ENCODE results near the gene PRKG2. TPM values are rescaled to one million over a fixed set of nuclear protein-coding genes. Genes with fewer than 3 reads are reported as not detected.

Gene PRKG2
- total RNA-seq, 1 experiment from 2014 or later: not detected

GRCh38 chr4:81197864-81198524, 17.0 kb downstream of the PRKG2 start:
- no TSS peak for BruUV-seq (replicated peaks)
- TF ChIP-seq CTCF (conservative IDR thresholded peaks at IDR 0.05; ENCODE audit: low read depth, low read length): no peak
- no peak for TF ChIP-seq EZH2 (IDR thresholded peaks at IDR 0.05; ENCODE audit: borderline replicate concordance, low read depth, low read length, poor library complexity, severe bottlenecking)
- intact Hi-C loops (cut with micrococcal nuclease; ENCODE audit: unreplicated experiment): no loop called here
- Histone ChIP-seq H3K4me1 (ENCODE audit: insufficient read depth, low read length, poor library complexity, severe bottlenecking) (no peaks in the 10 kb centered on the region), H3K4me3 (ENCODE audit: low read depth, low read length, poor library complexity, severe bottlenecking) (no peak overlapping the region), H3K27ac (ENCODE audit: low read depth, low read length, poor library complexity, severe bottlenecking) (no peak overlapping the region), H3K27me3 (replicated peaks; ENCODE audit: insufficient read depth, low read depth, low read length, poor library complexity) (no peaks in the 10 kb centered on the region), H3K36me3 (ENCODE audit: insufficient read depth, low read length, poor library complexity, severe bottlenecking) (no peaks in the 10 kb centered on the region), H3K9me3 (ENCODE audit: low read depth, low read length, poor library complexity, severe bottlenecking) (no peaks in the 10 kb centered on the region)
- ChIA-PET POLR2A (ENCODE audit: low non-redundant PET) (no interaction called here), CTCF (no interaction called here)
- peak; percentile 3 for DNase-seq (ENCODE audit: low spot score)

GRCh38 chr4:81196126-81196650, 18.8 kb downstream of the PRKG2 start:
- CTCF ChIA-PET: no interaction called here
- no peaks in the 10 kb centered on the region for H3K9me3 ChIP-seq (ENCODE audit: low read depth, low read length, poor library complexity, severe bottlenecking)
- H3K4me3 ChIP-seq (ENCODE audit: low read depth, low read length, poor library complexity, severe bottlenecking): no peak overlapping the region
- no peaks in the 10 kb centered on the region for H3K36me3 ChIP-seq (ENCODE audit: insufficient read depth, low read length, poor library complexity, severe bottlenecking)
- intact Hi-C loops (cut with micrococcal nuclease; ENCODE audit: unreplicated experiment): no loop called here
- no peaks in the 10 kb centered on the region for H3K4me1 ChIP-seq (ENCODE audit: insufficient read depth, low read length, poor library complexity, severe bottlenecking)
- POLR2A ChIA-PET (ENCODE audit: low non-redundant PET): no interaction called here
- no peak overlapping the region for H3K27ac ChIP-seq (ENCODE audit: low read depth, low read length, poor library complexity, severe bottlenecking)
- no peak for DNase-seq (ENCODE audit: low spot score)
- no peak for TF ChIP-seq CTCF (conservative IDR thresholded peaks at IDR 0.05; ENCODE audit: low read depth, low read length)
- no peak for TF ChIP-seq EZH2 (IDR thresholded peaks at IDR 0.05; ENCODE audit: borderline replicate concordance, low read depth, low read length, poor library complexity, severe bottlenecking)
- no peaks in the 10 kb centered on the region for H3K27me3 ChIP-seq (replicated peaks; ENCODE audit: insufficient read depth, low read depth, low read length, poor library complexity)
- BruUV-seq (replicated peaks): no TSS peak

GRCh38 chr4:81195475-81195874, 19.5 kb downstream of the PRKG2 start:
- H3K27me3 ChIP-seq (replicated peaks; ENCODE audit: insufficient read depth, low read depth, low read length, poor library complexity): no peaks in the 10 kb centered on the region
- H3K27ac ChIP-seq (ENCODE audit: low read depth, low read length, poor library complexity, severe bottlenecking): no peak overlapping the region
- no peak for DNase-seq (ENCODE audit: low spot score)
- ChIA-PET CTCF (no interaction called here), POLR2A (ENCODE audit: low non-redundant PET) (no interaction called here)
- H3K4me3 ChIP-seq (ENCODE audit: low read depth, low read length, poor library complexity, severe bottlenecking): no peak overlapping the region
- H3K9me3 ChIP-seq (ENCODE audit: low read depth, low read length, poor library complexity, severe bottlenecking): no peaks in the 10 kb centered on the region
- TF ChIP-seq EZH2 (IDR thresholded peaks at IDR 0.05; ENCODE audit: borderline replicate concordance, low read depth, low read length, poor library complexity, severe bottlenecking) (no peak), CTCF (conservative IDR thresholded peaks at IDR 0.05; ENCODE audit: low read depth, low read length) (no peak)
- no peaks in the 10 kb centered on the region for H3K36me3 ChIP-seq (ENCODE audit: insufficient read depth, low read length, poor library complexity, severe bottlenecking)
- intact Hi-C loops (cut with micrococcal nuclease; ENCODE audit: unreplicated experiment): no loop called here
- H3K4me1 ChIP-seq (ENCODE audit: insufficient read depth, low read length, poor library complexity, severe bottlenecking): no peaks in the 10 kb centered on the region
- BruUV-seq (replicated peaks): no TSS peak

Measured in A673 (cell line).